ENCODE data around the gene SLC5A9. TPM values are rescaled to one million over a fixed set of nuclear protein-coding genes. Genes with fewer than 3 reads are reported as not detected.

SLC5A9 gene
- total and polyA plus RNA-seq, 3 donors from 2014 or later: 1.4 to 3.0 (median 2.3) TPM

DNA sequence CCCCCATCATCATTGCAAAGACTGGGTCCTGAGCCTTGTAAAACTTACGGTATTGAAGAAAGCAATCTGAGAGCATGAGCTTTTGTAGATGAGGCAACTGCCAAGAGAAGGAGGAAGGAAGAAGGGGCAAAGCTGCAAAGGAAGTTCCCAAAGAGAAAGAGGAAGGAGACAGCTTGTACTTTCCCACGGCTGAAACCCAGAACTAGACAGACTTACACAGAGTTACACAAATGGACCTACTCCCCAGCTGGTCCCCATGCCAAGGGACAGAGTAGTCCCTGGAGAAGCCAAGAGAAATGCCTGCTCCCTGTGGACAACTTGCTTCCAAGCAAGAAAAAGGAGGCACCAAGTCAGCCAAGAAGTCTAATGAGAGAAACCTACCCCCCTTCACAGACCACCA is 22.6 kb downstream of the SLC5A9 start:
- H3K9me3 ChIP-seq: no peaks in the 10 kb centered on the region
- no peak for DNase-seq
- TF ChIP-seq, protein P1, sequence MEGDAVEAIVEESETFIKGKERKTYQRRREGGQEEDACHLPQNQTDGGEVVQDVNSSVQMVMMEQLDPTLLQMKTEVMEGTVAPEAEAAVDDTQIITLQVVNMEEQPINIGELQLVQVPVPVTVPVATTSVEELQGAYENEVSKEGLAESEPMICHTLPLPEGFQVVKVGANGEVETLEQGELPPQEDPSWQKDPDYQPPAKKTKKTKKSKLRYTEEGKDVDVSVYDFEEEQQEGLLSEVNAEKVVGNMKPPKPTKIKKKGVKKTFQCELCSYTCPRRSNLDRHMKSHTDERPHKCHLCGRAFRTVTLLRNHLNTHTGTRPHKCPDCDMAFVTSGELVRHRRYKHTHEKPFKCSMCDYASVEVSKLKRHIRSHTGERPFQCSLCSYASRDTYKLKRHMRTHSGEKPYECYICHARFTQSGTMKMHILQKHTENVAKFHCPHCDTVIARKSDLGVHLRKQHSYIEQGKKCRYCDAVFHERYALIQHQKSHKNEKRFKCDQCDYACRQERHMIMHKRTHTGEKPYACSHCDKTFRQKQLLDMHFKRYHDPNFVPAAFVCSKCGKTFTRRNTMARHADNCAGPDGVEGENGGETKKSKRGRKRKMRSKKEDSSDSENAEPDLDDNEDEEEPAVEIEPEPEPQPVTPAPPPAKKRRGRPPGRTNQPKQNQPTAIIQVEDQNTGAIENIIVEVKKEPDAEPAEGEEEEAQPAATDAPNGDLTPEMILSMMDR (IDR thresholded peaks at IDR 0.05): no peak
- no peak for TF ChIP-seq POLR2A (IDR thresholded peaks at IDR 0.05)
- H3K27ac ChIP-seq: no peak overlapping the region
- intact Hi-C loops (cut with DNase I; ENCODE audit: low total_unique reads): no loop called here
- 51 to 58% methylated on average over 2 of the region's 2 CpGs for WGBS, 2 donors
- H3K4me1 ChIP-seq: no peaks in the 10 kb centered on the region
- no peak overlapping the region for H3K4me3 ChIP-seq
- H3K36me3 ChIP-seq (ENCODE audit: low read depth, missing control alignments): no peaks in the 10 kb centered on the region
- no peaks in the 10 kb centered on the region for H3K27me3 ChIP-seq

DNA sequence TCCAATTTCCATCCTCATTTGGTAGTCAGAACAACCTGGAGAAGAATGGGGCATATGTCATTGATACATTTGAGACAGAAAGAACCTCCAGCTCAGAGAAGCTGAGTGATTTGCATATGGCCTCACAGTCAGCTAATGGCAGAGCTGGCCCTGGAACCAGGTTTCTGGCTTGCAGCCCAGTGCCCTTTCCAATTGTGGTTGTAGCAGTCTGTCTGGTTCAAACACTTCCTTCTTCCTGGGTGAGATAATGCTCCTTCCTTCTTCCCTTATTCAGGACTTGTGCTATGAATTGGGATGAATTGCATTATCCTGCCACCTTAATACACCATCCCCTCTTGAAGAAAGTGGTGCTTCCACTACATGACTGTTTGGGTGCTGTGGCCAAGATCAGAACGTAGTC is 24.2 kb downstream of the SLC5A9 start:
- no peak for TF ChIP-seq POLR2A (IDR thresholded peaks at IDR 0.05)
- TF ChIP-seq, protein P1 (IDR thresholded peaks at IDR 0.05): no peak
- Histone ChIP-seq H3K27me3 (no peaks in the 10 kb centered on the region), H3K4me3 (no peak overlapping the region), H3K4me1 (no peaks in the 10 kb centered on the region), H3K9me3 (no peaks in the 10 kb centered on the region), H3K36me3 (ENCODE audit: low read depth, missing control alignments) (no peaks in the 10 kb centered on the region), H3K27ac (no peak overlapping the region)
- intact Hi-C loops (cut with DNase I; ENCODE audit: low total_unique reads): no loop called here
- DNase-seq: no peak
- whole genome bisulfite sequencing, 2 donors: 79 to 100% methylated on average over 1 of the region's 1 CpG

DNA sequence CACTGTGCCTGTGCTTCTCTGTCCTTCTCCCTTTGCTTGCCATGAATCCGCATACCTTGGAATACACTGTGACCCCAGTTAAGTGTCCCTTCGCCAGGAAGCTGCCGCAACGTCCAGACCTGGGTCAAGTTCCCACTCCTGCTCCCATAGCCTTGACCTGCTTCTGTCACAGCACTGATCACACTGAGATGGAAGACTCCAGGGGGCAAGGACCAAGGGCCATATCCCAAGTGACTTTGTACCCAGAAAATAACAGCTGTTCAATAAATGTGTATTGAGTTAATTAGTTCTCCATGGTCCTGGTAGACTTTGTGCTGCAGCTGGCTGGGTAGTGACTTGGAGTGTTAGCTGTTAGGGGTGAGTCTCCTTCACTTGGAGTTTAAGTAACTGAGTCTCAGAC is 25.8 kb downstream of the SLC5A9 start:
- 72 to 73% methylated on average over 4 of the region's 4 CpGs for WGBS, 2 donors
- Histone ChIP-seq H3K36me3 (ENCODE audit: low read depth, missing control alignments) (no peaks in the 10 kb centered on the region), H3K4me1 (no peaks in the 10 kb centered on the region), H3K4me3 (no peak overlapping the region), H3K9me3 (no peaks in the 10 kb centered on the region), H3K27me3 (no peaks in the 10 kb centered on the region), H3K27ac (no peak overlapping the region)
- no peak for DNase-seq
- intact Hi-C loops (cut with DNase I; ENCODE audit: low total_unique reads): no loop called here
- no peak for TF ChIP-seq POLR2A (IDR thresholded peaks at IDR 0.05)
- TF ChIP-seq, protein P1 (IDR thresholded peaks at IDR 0.05): no peak

DNA sequence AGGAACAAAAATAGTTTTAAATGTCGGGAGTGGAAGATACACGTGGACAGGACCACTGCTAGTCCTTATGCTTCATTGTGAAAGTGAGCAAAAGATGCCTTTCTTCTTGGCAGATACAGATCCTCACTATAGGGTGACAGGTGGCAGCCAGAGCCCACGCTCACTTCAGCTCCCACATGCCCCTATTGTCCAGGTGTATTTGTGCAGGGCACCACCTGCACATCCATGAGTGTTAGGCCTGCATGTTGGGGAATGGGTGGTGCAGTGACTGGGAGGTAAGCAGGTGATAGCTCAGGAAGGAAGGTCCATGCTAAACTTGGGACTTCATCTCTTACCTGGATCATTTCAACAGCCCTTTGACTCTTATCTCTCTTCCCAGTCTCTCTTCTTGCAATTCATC is 27.4 kb downstream of the SLC5A9 start:
- WGBS, 2 donors: 96% methylated on average over 3 of the region's 3 CpGs
- DNase-seq: no peak
- no peaks in the 10 kb centered on the region for H3K9me3 ChIP-seq
- intact Hi-C loops (cut with DNase I; ENCODE audit: low total_unique reads): no loop called here
- TF ChIP-seq, protein P1 (IDR thresholded peaks at IDR 0.05): no peak
- TF ChIP-seq POLR2A (IDR thresholded peaks at IDR 0.05): no peak
- no peak overlapping the region for H3K27ac ChIP-seq
- no peak overlapping the region for H3K4me3 ChIP-seq
- H3K36me3 ChIP-seq (ENCODE audit: low read depth, missing control alignments): no peaks in the 10 kb centered on the region
- no peaks in the 10 kb centered on the region for H3K4me1 ChIP-seq
- no peaks in the 10 kb centered on the region for H3K27me3 ChIP-seq

DNA sequence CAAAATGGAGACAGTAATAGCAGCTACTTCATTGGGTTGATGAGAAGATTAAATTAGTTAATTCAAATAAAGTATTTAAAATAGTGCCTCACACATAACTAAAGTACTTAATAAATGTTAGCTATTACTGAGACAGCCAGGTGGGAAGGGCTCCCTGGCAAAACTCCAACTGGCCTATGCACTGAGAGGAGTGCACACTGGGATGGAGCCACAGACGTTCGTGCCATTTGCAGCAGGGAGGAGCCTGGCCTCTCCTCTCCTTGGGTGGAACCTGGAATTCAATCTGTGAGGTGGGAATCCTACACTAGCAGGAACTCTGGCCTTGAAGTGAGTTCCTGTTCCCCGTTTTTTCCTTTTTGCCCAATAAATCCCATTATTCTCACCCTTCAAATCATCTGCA is 28.1 kb downstream of the SLC5A9 start:
- intact Hi-C loops (cut with DNase I; ENCODE audit: low total_unique reads): no loop called here
- H3K27me3 ChIP-seq: no peaks in the 10 kb centered on the region
- H3K27ac ChIP-seq: no peak overlapping the region
- H3K4me1 ChIP-seq: no peaks in the 10 kb centered on the region
- no peak overlapping the region for H3K4me3 ChIP-seq
- TF ChIP-seq, protein P1 (IDR thresholded peaks at IDR 0.05): no peak
- TF ChIP-seq POLR2A (IDR thresholded peaks at IDR 0.05): no peak
- no peaks in the 10 kb centered on the region for H3K9me3 ChIP-seq
- no peaks in the 10 kb centered on the region for H3K36me3 ChIP-seq (ENCODE audit: low read depth, missing control alignments)
- no peak for DNase-seq
- 46% methylated on average over 3 of the region's 3 CpGs for WGBS, 2 donors

Measured in testis (tissue), 3 donors.